ENCODE results near the gene CNTFR. TPM values are rescaled to one million over a fixed set of nuclear protein-coding genes. Genes with fewer than 3 reads are reported as not detected.

CNTFR gene
- total RNA-seq, 2 experiments from 2014 or later: not detected

DNA sequence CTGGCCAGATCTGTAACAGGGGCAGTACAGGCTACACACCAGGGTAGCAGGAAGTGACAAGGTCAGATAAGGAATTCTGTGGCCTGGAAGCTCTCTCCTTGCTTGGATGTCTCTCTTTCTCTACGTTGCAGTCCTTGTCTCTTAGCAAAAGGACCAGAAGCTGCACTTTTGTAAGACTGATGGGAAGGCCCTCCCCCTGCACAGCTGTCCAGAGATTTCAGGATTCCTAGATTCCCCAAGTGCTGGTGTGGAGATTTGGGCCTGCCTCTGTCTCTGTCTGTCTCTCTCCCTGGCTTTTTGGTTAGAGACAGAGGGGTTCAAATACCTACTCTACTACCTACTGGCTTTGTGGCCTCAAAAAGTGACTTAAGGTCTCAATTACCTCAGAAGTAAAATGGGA lies 10.0 kb upstream of the CNTFR start:
- Mint-ChIP-seq H3K4me3 (no peak overlapping the region), H3K4me1 (ENCODE audit: low read depth) (no peaks in the 10 kb centered on the region), H3K9me3 (no peaks in the 10 kb centered on the region), H3K36me3 (ENCODE audit: low read depth) (no peaks in the 10 kb centered on the region), H3K27ac (no peak overlapping the region), H3K27me3 (ENCODE audit: low read depth) (peaks cover 11% of the 10 kb centered on the region)
- no peak for DNase-seq
- intact Hi-C loops (cut with micrococcal nuclease): no loop called here
- CTCF ChIA-PET: interaction anchor here (1.7 to 2.1 kb wide), 2 partner anchors 8 to 52 kb away, joined by 8 to 12 read pairs; no protein-coding TSS in a partner anchor

GRCh38 chr9:34594177-34594576 lies 4.7 kb upstream of the CNTFR start:
- no peaks in the 10 kb centered on the region for H3K9me3 Mint-ChIP-seq
- H3K4me3 Mint-ChIP-seq: no peak overlapping the region
- H3K4me1 Mint-ChIP-seq (ENCODE audit: low read depth): peaks cover 17% of the 10 kb centered on the region
- no peak for DNase-seq
- no peaks in the 10 kb centered on the region for H3K36me3 Mint-ChIP-seq (ENCODE audit: low read depth)
- peaks cover 44% of the 10 kb centered on the region for H3K27me3 Mint-ChIP-seq (ENCODE audit: low read depth)
- CTCF ChIA-PET: interaction anchor here (0.6 to 2.5 kb wide), 6 partner anchors 8 to 108 kb away, joined by 3 to 17 read pairs (median 4); no protein-coding TSS in a partner anchor
- H3K27ac Mint-ChIP-seq: no peak overlapping the region
- intact Hi-C loops (cut with micrococcal nuclease): loop anchor here (5.0 kb wide), 1 partner anchor 92 kb away; no protein-coding TSS in a partner anchor

GRCh38 chr9:34592895-34593601 lies 3.5 kb upstream of the CNTFR start:
- Mint-ChIP-seq H3K27me3 (ENCODE audit: low read depth) (peaks cover 55% of the 10 kb centered on the region), H3K27ac (no peak overlapping the region), H3K4me3 (no peak overlapping the region), H3K9me3 (no peaks in the 10 kb centered on the region), H3K4me1 (ENCODE audit: low read depth) (peaks cover 22% of the 10 kb centered on the region), H3K36me3 (ENCODE audit: low read depth) (no peaks in the 10 kb centered on the region)
- no peak for DNase-seq
- CTCF ChIA-PET: interaction anchor here (0.5 to 3.2 kb wide), 13 partner anchors 10 to 216 kb away, joined by 3 to 26 read pairs (median 4); partner anchors contain the start of gene MYORG
- intact Hi-C loops (cut with micrococcal nuclease): loop anchor here (5.0 kb wide), 1 partner anchor 91 kb away; no protein-coding TSS in a partner anchor

GRCh38 chr9:34591917-34592866 lies 2.7 kb upstream of the CNTFR start:
- intact Hi-C loops (cut with micrococcal nuclease): loop anchor here (1.0 to 5.0 kb wide), 6 partner anchors 30 to 189 kb away; no protein-coding TSS in a partner anchor
- no peak for DNase-seq
- Mint-ChIP-seq H3K27ac (no peak overlapping the region), H3K9me3 (no peaks in the 10 kb centered on the region), H3K36me3 (ENCODE audit: low read depth) (no peaks in the 10 kb centered on the region), H3K4me3 (no peak overlapping the region), H3K4me1 (ENCODE audit: low read depth) (peaks cover 22% of the 10 kb centered on the region), H3K27me3 (ENCODE audit: low read depth) (peaks cover 64% of the 10 kb centered on the region)
- CTCF ChIA-PET: interaction anchor here (0.5 to 3.2 kb wide), 31 partner anchors 8 to 261 kb away, joined by 3 to 26 read pairs (median 4); partner anchors contain the start of genes DCTN3, MYORG and RPP25L

- peak; percentile 83 for DNase-seq
- Mint-ChIP-seq H3K36me3 (ENCODE audit: low read depth) (no peaks in the 10 kb centered on the region), H3K27me3 (ENCODE audit: low read depth) (peaks cover 68% of the 10 kb centered on the region), H3K27ac (no peak overlapping the region), H3K4me3 (peak overlapping the region; percentile 58), H3K9me3 (no peaks in the 10 kb centered on the region), H3K4me1 (ENCODE audit: low read depth) (peaks cover 22% of the 10 kb centered on the region)
- CTCF ChIA-PET: interaction anchor here (0.6 to 3.2 kb wide), 31 partner anchors 8 to 1557 kb away, joined by 3 to 26 read pairs (median 4); partner anchors contain the start of genes DCTN3, MYORG and RPP25L
- intact Hi-C loops (cut with micrococcal nuclease): loop anchor here (1.0 to 5.0 kb wide), 6 partner anchors 29 to 188 kb away; no protein-coding TSS in a partner anchor
Measured at GRCh38 chr9:34591248-34591916, 1.9 kb upstream of the CNTFR start.

GRCh38 chr9:34590381-34591247 lies 1.1 kb upstream of the CNTFR start:
- Mint-ChIP-seq H3K27me3 (ENCODE audit: low read depth) (peaks cover 70% of the 10 kb centered on the region), H3K9me3 (no peaks in the 10 kb centered on the region), H3K4me1 (ENCODE audit: low read depth) (peaks cover 22% of the 10 kb centered on the region), H3K36me3 (ENCODE audit: low read depth) (no peaks in the 10 kb centered on the region), H3K4me3 (peak overlapping the region; percentile 58), H3K27ac (no peak overlapping the region)
- intact Hi-C loops (cut with micrococcal nuclease): loop anchor here (1.0 to 5.0 kb wide), 6 partner anchors 28 to 187 kb away; no protein-coding TSS in a partner anchor
- CTCF ChIA-PET: interaction anchor here (0.6 to 3.2 kb wide), 18 partner anchors 7 to 1556 kb away, joined by 3 to 26 read pairs (median 8); partner anchors contain the start of genes DCTN3 and RPP25L
- peak; percentile 20 for DNase-seq

DNA sequence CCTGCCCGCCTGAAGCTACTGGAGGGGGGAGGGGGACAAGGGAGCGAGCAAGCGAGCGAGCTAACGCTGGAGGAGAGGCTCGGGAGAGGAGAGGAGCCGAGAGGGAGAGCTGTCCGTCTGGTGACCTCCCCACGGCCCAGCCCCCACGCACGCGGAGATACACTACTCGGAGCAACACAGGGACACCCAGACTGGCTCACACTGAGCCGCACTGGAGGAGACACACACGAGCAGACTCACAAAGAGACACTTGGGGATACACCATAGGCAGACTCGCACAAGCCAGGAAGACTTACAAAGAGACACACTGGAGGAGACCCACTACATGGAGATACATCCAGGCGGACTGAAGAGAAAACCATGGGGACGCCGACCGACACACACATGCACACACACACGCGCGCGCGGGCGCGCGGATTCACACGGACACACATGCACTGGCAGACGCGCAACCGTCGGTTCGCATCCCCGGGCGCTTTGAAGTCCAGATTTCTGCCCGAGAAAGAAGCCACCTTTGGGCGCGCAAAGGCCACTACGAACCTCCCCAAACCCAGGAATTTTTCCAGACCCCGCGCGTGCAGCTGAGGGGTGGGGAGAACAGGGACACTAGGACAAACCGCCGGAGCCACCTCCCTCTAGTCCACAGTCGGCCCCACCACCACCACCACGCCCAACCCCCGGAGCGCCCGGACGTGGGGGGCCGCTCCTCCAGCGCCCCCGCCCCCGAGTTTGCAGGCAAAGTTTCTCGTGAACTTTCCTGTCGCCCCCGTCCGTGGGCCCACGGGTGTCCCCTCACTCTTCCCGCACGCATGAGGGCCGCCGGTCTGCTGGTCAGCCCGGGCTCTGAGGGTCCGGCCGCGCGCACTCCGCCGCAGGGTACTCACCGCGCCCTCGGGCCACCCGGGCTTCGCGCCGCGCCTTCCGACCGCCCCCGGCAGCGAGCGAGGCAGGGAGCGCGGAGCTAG lies 571 bp downstream of the CNTFR start:
- Mint-ChIP-seq H3K36me3 (ENCODE audit: low read depth) (no peaks in the 10 kb centered on the region), H3K9me3 (no peaks in the 10 kb centered on the region), H3K27me3 (ENCODE audit: low read depth) (peaks cover 73% of the 10 kb centered on the region), H3K4me1 (ENCODE audit: low read depth) (peaks cover 22% of the 10 kb centered on the region), H3K27ac (no peak overlapping the region), H3K4me3 (peak overlapping the region; percentile 41)
- DNase-seq: no peak
- CTCF ChIA-PET: interaction anchor here (1.5 to 1.6 kb wide), 2 partner anchors 26 to 41 kb away, joined by 5 to 6 read pairs; no protein-coding TSS in a partner anchor
- intact Hi-C loops (cut with micrococcal nuclease): no loop called here

DNA sequence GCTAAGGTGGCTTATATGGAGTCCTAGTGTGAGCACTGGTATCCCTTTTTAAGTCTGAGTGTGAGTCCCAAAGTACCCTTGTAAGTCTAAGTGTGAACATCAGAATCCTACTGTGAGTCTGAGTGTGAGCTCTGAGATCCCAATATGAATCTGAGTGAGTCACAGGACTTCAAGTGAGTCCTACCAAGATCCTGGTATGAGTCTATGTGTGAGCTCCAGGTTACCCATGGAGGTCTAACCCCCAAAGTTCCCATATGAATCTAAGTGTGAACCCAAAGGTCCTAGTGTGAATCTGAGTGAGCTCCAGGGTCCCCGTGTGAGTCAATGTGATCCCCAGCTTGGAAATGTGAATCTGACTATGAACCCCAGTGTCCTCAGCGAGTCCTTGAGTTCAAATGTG lies 2.3 kb downstream of the CNTFR start:
- DNase-seq: no peak
- H3K27ac Mint-ChIP-seq: no peak overlapping the region
- intact Hi-C loops (cut with micrococcal nuclease): no loop called here
- no peak overlapping the region for H3K4me3 Mint-ChIP-seq
- peaks cover 21% of the 10 kb centered on the region for H3K4me1 Mint-ChIP-seq (ENCODE audit: low read depth)
- CTCF ChIA-PET: interaction anchor here (0.7 to 1.7 kb wide), 8 partner anchors 17 to 210 kb away, joined by 3 to 6 read pairs (median 4); no protein-coding TSS in a partner anchor
- no peaks in the 10 kb centered on the region for H3K9me3 Mint-ChIP-seq
- H3K27me3 Mint-ChIP-seq (ENCODE audit: low read depth): peaks cover 63% of the 10 kb centered on the region
- no peaks in the 10 kb centered on the region for H3K36me3 Mint-ChIP-seq (ENCODE audit: low read depth)

DNA sequence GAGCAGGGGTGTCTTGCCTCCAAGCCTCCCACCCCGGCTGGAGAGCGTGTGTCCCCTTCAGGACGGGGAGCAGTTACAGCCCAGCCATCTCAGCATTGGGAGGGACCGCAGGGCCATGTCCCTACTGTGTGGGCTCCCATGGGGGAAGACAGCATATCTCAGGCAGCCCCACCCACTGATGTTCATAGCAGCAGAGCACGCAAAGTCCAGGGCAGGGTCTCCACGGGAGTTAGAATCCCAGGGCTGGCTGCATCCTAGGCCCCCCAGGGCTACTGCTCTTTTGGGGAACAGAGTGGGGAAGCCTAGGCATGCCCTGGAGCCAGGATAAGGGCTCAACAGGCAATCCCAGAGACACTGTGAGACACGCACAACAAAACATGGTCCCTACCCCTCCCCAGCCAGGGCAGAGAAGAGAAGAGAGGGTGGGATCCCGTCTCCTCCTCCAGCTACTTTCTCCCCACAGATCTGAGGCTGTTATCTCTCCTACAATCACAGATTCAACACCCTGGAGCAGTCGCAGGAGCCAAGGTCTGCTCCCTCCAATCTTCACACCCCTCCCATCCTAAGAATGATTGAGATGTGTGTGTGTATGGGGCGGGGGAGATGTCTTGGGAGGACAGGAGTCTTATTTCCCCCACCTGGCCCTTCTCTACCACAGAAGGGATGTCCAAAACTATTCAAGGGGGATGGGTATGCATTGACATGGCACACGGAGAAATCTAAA lies 3.4 kb downstream of the CNTFR start:
- Mint-ChIP-seq H3K9me3 (no peaks in the 10 kb centered on the region), H3K27ac (no peak overlapping the region)
- CTCF ChIA-PET: interaction anchor here (1.1 to 1.3 kb wide), 2 partner anchors 48 to 182 kb away, joined by 3 read pairs; no protein-coding TSS in a partner anchor

More for the DNA sequence above, 3.4 kb downstream of the CNTFR start:
- no peaks in the 10 kb centered on the region for H3K36me3 Mint-ChIP-seq (ENCODE audit: low read depth)
- intact Hi-C loops (cut with micrococcal nuclease): no loop called here
- peaks cover 59% of the 10 kb centered on the region for H3K27me3 Mint-ChIP-seq (ENCODE audit: low read depth)
- peaks cover 17% of the 10 kb centered on the region for H3K4me1 Mint-ChIP-seq (ENCODE audit: low read depth)
- H3K4me3 Mint-ChIP-seq: no peak overlapping the region
- DNase-seq: no peak
